Measurements from ENCODE around the gene RFPL1.

Gene RFPL1

GRCh38 chr22:29479417-29480261 lies 41.3 kb downstream of the RFPL1 start, which contains the start of gene NEFH:
NEFH (plus strand) TSS chr22:29480218; CDS start chr22:29480263, 45 bp downstream.
- Histone ChIP-seq H3K27me3 (ENCODE audit: control insufficient read depth, low read length) (peaks cover 37% of the 10 kb centered on the region), H3K9me2 (replicated peaks; ENCODE audit: control insufficient read depth, low read length) (no peaks in the 10 kb centered on the region), H3K4me2 (ENCODE audit: low read length) (no peak within 1 kb of the TSS), H3K4me3 (ENCODE audit: low read length) (no peak within 1 kb of the TSS), H3K36me3 (ENCODE audit: control insufficient read depth, low read length) (no peaks in the 10 kb centered on the region), H3F3A (ENCODE audit: control insufficient read depth, insufficient read depth) (no peaks in the 10 kb centered on the region), H3K4me1 (ENCODE audit: control insufficient read depth, low read length) (peaks cover 19% of the 10 kb centered on the region), H3K9me3 (ENCODE audit: control insufficient read depth, insufficient read depth, low read length) (no peaks in the 10 kb centered on the region), H4K20me1 (ENCODE audit: control insufficient read depth, insufficient read depth, low read depth, low read length) (peaks cover 3% of the 10 kb centered on the region), H3K79me2 (ENCODE audit: control insufficient read depth, low read length) (no peaks in the 10 kb centered on the region), H3K27ac (ENCODE audit: low read depth, low read length) (no peak within 1 kb of the TSS)
- no peak for TF ChIP-seq EZH2phosphoT487 (IDR thresholded peaks at IDR 0.05; ENCODE audit: borderline replicate concordance, low read length)
- TF ChIP-seq CTCF (IDR thresholded peaks at IDR 0.05; ENCODE audit: low read depth, low read length, poor library complexity, severe bottlenecking): no peak

- Histone ChIP-seq H3K4me3 (ENCODE audit: low read length) (no peak overlapping the region), H3K79me2 (ENCODE audit: control insufficient read depth, low read length) (no peaks in the 10 kb centered on the region), H3K4me2 (ENCODE audit: low read length) (no peak overlapping the region), H4K20me1 (ENCODE audit: control insufficient read depth, insufficient read depth, low read depth, low read length) (peaks cover 3% of the 10 kb centered on the region), H3K27me3 (ENCODE audit: control insufficient read depth, low read length) (peaks cover 35% of the 10 kb centered on the region), H3K9me3 (ENCODE audit: control insufficient read depth, insufficient read depth, low read length) (no peaks in the 10 kb centered on the region), H3K27ac (ENCODE audit: low read depth, low read length) (no peak overlapping the region), H3K4me1 (ENCODE audit: control insufficient read depth, low read length) (peaks cover 18% of the 10 kb centered on the region), H3F3A (ENCODE audit: control insufficient read depth, insufficient read depth) (no peaks in the 10 kb centered on the region), H3K9me2 (replicated peaks; ENCODE audit: control insufficient read depth, low read length) (no peaks in the 10 kb centered on the region), H3K36me3 (ENCODE audit: control insufficient read depth, low read length) (no peaks in the 10 kb centered on the region)
- TF ChIP-seq EZH2phosphoT487 (IDR thresholded peaks at IDR 0.05; ENCODE audit: borderline replicate concordance, low read length) (no peak), CTCF (IDR thresholded peaks at IDR 0.05; ENCODE audit: low read depth, low read length, poor library complexity, severe bottlenecking) (no peak)
Measured at GRCh38 chr22:29480262-29480511, 41.8 kb downstream of the RFPL1 start.

- Histone ChIP-seq H3K27me3 (ENCODE audit: control insufficient read depth, low read length) (peaks cover 31% of the 10 kb centered on the region), H3K4me2 (ENCODE audit: low read length) (no peak overlapping the region), H3F3A (ENCODE audit: control insufficient read depth, insufficient read depth) (no peaks in the 10 kb centered on the region), H3K36me3 (ENCODE audit: control insufficient read depth, low read length) (no peaks in the 10 kb centered on the region), H3K79me2 (ENCODE audit: control insufficient read depth, low read length) (no peaks in the 10 kb centered on the region), H3K4me1 (ENCODE audit: control insufficient read depth, low read length) (peaks cover 13% of the 10 kb centered on the region), H4K20me1 (ENCODE audit: control insufficient read depth, insufficient read depth, low read depth, low read length) (peaks cover 3% of the 10 kb centered on the region), H3K9me2 (replicated peaks; ENCODE audit: control insufficient read depth, low read length) (no peaks in the 10 kb centered on the region), H3K4me3 (ENCODE audit: low read length) (no peak overlapping the region), H3K9me3 (ENCODE audit: control insufficient read depth, insufficient read depth, low read length) (no peaks in the 10 kb centered on the region), H3K27ac (ENCODE audit: low read depth, low read length) (no peak overlapping the region)
- no peak for TF ChIP-seq EZH2phosphoT487 (IDR thresholded peaks at IDR 0.05; ENCODE audit: borderline replicate concordance, low read length)
- no peak for TF ChIP-seq CTCF (IDR thresholded peaks at IDR 0.05; ENCODE audit: low read depth, low read length, poor library complexity, severe bottlenecking)
Measured at GRCh38 chr22:29480512-29481264, 42.3 kb downstream of the RFPL1 start.
